Measurements from ENCODE around the gene MYPN.

DNA sequence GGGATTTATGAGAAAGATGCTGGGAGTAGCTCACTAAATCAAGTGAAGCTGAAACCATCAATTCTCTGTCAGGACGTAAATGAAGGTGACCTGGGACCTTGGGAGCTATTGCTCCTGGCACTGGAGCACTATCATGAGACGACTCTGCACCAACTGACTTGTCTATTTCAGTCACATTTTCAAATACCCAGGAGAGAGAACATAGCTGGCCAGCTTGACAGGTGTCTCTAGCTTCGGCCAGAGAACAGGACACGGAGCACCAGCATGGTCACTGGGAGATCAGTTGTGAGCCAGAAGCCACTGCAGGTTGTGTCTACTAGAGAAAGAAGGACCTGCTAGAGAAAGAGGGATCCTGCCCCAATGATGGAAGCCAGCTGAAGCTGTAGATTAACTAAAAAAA is 140.0 kb downstream of the MYPN start:
- TF ChIP-seq EZH2 (IDR thresholded peaks at IDR 0.05; ENCODE audit: borderline replicate concordance, low read length) = no peak
- TF ChIP-seq, protein P1, sequence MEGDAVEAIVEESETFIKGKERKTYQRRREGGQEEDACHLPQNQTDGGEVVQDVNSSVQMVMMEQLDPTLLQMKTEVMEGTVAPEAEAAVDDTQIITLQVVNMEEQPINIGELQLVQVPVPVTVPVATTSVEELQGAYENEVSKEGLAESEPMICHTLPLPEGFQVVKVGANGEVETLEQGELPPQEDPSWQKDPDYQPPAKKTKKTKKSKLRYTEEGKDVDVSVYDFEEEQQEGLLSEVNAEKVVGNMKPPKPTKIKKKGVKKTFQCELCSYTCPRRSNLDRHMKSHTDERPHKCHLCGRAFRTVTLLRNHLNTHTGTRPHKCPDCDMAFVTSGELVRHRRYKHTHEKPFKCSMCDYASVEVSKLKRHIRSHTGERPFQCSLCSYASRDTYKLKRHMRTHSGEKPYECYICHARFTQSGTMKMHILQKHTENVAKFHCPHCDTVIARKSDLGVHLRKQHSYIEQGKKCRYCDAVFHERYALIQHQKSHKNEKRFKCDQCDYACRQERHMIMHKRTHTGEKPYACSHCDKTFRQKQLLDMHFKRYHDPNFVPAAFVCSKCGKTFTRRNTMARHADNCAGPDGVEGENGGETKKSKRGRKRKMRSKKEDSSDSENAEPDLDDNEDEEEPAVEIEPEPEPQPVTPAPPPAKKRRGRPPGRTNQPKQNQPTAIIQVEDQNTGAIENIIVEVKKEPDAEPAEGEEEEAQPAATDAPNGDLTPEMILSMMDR (IDR thresholded peaks at IDR 0.05; ENCODE audit: low read length) = no peak

Measured in OCI-LY1 (cell line).